HG03139 (cell line): Measurements from ENCODE around the gene ENO3.
"Not testable (repeated sequence)": the region's sequence is repeated elsewhere in the genome, so short reads cannot be mapped to it uniquely, and the experiment has no call there.

Source experiments
- ATAC-seq: cut with Tn5 transposase; IDR thresholded peaks from one replicate; pipeline ENCODE4 v1.9.1; 2021; ENCODE audit not compliant: unreplicated experiment

Gene ENO3

GRCh38 chr17:4950746-4951204, at the start of gene ENO3:
Gene ENO3 (plus strand): TSS chr17:4951119. CDS start chr17:4951830, 711 bp downstream.
- no peak for ATAC-seq

GRCh38 chr17:4901648-4902344, 49.1 kb upstream of the ENO3 start:
- ATAC-seq, result no peak

GRCh38 chr17:4902540-4902939, 48.4 kb upstream of the ENO3 start:
- ATAC-seq, result no peak

- no peak for ATAC-seq
Measured at GRCh38 chr17:4903051-4903818, 47.7 kb upstream of the ENO3 start, which contains the start of gene CHRNE. Gene CHRNE (minus strand): TSS chr17:4903098. CDS start chr17:4903063, 35 bp downstream.

GRCh38 chr17:4906642-4907041, 44.3 kb upstream of the ENO3 start:
- not testable (repeated sequence) for ATAC-seq

GRCh38 chr17:4908301-4908700, 42.6 kb upstream of the ENO3 start:
- no peak for ATAC-seq

GRCh38 chr17:4908711-4909496, 42.0 kb upstream of the ENO3 start:
- no peak for ATAC-seq

GRCh38 chr17:4913994-4914393, 36.9 kb upstream of the ENO3 start:
- no peak for ATAC-seq

GRCh38 chr17:4914551-4914950, 36.4 kb upstream of the ENO3 start:
- ATAC-seq, result not testable (repeated sequence)

- ATAC-seq, result no peak
Measured at GRCh38 chr17:4919511-4920047, 31.3 kb upstream of the ENO3 start.

GRCh38 chr17:4920351-4921048, 30.4 kb upstream of the ENO3 start:
- ATAC-seq, result no peak

- no peak for ATAC-seq
Measured at GRCh38 chr17:4921320-4921719, 29.6 kb upstream of the ENO3 start.

GRCh38 chr17:4926577-4927335, 24.2 kb upstream of the ENO3 start:
- not testable (repeated sequence) for ATAC-seq

GRCh38 chr17:4928881-4929280, 22.0 kb upstream of the ENO3 start:
- no peak for ATAC-seq

GRCh38 chr17:4931963-4932362, 19.0 kb upstream of the ENO3 start, which contains the start of gene GP1BA:
Gene GP1BA (plus strand): TSS chr17:4932277. CDS start chr17:4932605, 328 bp downstream.
- no peak for ATAC-seq

- ATAC-seq, result no peak
Measured at GRCh38 chr17:4932756-4933155, 18.2 kb upstream of the ENO3 start.

GRCh38 chr17:4933646-4934045, 17.3 kb upstream of the ENO3 start:
- ATAC-seq, result no peak

- no peak for ATAC-seq
Measured at GRCh38 chr17:4934173-4934979, 16.5 kb upstream of the ENO3 start.

- no peak for ATAC-seq
Measured at GRCh38 chr17:4935650-4936049, 15.3 kb upstream of the ENO3 start.
